ENCODE results near the gene ZFAND3.

The ZFAND3 gene

DNA sequence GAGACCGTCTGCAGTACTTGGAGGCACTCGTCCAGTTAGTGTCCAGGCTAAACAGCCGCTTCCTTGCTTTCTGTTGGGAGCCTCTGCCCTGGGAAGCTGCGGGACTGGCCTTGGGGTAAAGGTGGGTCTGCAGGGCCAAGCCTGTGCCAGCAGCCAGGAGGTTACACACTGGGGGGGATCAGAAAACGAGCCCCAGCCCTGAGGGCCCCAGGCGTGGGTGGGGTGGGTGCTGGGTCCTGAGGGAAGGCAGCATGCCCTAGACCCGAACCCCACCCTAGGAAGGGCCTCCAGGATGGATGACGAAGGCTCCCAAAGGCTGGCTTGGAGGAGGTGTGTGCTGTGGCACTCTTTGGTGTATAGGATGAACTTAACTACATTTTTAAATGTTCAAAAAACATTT is 335.2 kb downstream of the ZFAND3 start:
- no peak for DNase-seq (ENCODE audit: low read depth)

DNA sequence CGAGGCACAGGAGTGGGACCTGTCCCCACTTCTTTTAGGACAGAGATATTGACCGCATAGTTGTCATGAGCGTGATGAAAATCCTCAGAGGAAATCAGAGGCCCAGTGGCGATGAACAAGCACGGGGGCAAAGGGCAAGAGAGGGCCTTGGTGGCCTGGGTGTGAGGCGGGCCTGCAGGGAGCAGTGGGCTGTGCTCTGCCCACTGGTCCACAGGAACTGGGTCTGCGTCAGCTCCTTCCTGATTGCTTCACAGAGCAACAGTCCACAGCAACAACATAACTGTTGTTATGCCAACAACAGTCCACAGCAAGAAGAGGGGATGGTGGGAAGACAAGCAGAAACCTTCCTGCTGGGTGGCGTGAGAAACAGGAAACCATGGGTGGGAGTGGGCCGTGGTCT is 335.6 kb downstream of the ZFAND3 start:
- DNase-seq (ENCODE audit: low read depth): no peak

DNA sequence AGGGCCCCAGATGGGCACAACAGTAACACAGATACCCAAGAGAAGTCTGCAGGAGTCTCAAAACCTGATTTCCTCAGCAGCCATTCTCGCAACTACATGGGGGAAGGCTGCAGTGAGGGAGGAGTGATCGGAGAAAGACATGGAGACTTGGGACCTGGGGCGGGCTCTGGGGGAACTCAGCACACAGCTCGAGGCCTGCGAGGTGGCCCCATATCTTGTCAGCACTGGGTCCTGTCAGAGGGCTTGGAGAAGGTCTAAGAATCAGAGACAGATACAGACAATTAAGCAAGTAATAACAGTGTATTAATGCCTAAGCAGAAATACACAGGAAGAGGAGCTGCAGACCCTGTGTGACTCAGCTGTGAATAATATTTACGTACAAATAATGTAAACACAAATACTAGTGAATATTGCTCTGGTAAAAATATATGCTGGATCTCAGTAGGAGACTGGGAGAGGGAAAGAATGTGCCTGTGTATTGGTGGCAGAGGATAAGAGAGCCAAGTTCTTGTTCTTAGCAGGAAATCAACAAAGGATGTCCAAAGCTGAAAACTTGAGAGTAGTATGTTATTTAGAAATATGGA is 336.2 kb downstream of the ZFAND3 start:
- no peak for DNase-seq (ENCODE audit: low read depth)

- no peak for DNase-seq (ENCODE audit: low read depth)
Measured at GRCh38 chr6:38156818-38157565, 337.5 kb downstream of the ZFAND3 start.

DNA sequence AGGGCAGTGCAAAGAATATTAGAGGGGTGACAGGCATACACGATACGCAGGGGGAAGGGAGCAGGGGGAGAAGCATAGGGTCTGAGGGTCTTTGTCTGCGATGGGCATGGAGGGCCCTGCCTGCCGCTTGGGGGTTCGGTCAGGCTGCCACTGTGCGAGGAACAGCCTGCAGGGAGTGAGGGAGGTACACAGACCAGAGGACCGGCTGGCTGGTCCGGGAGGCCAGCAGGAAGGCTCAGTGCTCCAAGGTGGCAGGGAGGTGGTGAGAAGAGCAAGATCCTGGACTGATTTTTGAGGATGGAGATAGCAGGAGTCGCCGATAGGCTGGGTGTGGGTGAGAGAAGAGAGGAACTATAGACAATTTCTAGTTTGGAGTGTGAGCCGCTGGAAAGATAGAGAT is 338.4 kb downstream of the ZFAND3 start:
- DNase-seq (ENCODE audit: low read depth): no peak

DNA sequence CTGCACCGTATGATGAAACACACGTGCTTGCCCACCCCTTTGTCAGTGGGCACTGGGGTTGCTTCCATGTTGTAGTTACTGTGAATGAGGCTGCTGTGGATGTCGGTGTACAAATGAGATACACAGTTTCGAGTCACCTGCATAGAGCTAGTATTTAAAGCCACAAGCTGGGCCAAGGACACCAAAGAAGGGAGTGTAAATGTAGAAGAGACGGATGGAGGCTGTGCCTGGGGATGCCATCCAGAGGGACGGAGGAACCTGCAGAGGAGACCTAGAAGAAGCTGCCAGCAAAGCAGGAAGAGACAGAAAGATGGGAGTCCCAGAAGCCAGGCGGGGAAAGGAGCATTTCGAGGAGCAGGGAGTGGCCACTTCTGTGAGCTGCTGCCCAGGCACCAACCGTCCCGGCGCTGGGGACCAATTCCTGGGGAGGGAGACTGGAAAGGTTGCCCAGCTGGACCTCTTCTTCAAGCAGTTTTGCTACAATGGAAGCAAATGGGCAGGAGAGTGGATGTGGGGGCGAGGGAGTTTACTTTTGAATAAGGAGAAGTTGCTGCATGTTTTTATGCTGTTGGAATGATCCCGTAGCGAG is 339.3 kb downstream of the ZFAND3 start:
- DNase-seq (ENCODE audit: low read depth): no peak

- DNase-seq (ENCODE audit: low read depth): no peak
Measured at GRCh38 chr6:38159596-38159995, 340.1 kb downstream of the ZFAND3 start.

DNA sequence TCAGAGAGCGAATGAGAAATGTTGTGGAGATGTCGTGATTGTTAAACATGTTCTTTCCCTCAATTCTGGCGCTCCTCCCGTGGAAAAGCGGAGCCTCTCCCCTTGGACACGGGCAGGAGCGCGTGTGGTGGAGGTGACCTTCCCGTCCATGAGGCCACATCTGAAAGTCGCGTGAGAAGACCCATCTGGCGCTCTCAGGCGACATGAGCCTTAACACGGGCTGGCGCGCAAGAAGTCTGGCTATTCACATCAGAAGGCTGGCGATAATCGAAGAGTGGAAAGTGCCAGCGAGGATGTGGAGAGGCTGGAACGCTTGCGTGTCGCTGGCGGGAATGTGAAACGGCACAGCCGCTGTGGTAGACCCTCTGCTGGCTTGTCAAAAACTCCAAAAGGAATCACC is 341.3 kb downstream of the ZFAND3 start:
- DNase-seq (ENCODE audit: low read depth): no peak

- DNase-seq (ENCODE audit: low read depth): no peak
Measured at GRCh38 chr6:38161331-38161730, 341.8 kb downstream of the ZFAND3 start.

DNA sequence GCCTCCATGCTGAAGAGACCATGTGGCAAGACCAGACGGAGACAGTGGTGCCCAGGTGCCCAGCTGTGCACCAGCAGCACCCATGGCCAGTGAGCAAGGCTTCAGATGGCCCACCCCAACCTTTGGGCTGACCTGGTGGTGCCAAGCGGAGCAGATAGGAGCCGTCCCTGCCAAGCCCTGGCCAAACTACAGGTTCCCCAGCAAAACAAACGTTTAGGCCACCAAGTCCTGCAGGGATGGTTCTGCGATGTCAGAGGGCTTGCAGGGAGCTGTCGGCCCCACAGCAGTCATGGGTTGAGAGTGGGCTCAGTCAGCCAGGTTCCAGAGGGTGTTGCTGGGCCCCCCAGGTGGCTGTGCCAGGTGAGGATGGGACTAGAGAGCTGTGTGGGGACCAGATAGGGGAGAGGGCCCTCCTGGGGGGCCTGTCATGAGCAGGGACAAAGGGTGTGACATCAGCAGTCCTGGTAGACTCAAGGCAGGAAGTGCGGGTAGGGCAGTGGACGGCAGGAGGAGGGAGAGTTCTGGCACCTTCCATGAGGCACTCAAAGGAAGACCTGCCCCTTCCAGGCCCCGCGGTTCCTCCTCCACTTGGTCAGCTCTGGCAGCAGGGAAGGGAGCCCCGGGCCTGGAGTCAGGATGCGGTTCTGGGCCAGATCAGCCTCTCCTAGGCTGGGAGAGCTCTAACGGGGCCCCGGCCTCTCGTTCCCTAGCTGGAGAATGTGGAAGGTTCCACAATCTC is 342.4 kb downstream of the ZFAND3 start:
- no peak for DNase-seq (ENCODE audit: low read depth)

GRCh38 chr6:38162493-38163185 is 343.1 kb downstream of the ZFAND3 start:
- DNase-seq (ENCODE audit: low read depth): no peak

DNA sequence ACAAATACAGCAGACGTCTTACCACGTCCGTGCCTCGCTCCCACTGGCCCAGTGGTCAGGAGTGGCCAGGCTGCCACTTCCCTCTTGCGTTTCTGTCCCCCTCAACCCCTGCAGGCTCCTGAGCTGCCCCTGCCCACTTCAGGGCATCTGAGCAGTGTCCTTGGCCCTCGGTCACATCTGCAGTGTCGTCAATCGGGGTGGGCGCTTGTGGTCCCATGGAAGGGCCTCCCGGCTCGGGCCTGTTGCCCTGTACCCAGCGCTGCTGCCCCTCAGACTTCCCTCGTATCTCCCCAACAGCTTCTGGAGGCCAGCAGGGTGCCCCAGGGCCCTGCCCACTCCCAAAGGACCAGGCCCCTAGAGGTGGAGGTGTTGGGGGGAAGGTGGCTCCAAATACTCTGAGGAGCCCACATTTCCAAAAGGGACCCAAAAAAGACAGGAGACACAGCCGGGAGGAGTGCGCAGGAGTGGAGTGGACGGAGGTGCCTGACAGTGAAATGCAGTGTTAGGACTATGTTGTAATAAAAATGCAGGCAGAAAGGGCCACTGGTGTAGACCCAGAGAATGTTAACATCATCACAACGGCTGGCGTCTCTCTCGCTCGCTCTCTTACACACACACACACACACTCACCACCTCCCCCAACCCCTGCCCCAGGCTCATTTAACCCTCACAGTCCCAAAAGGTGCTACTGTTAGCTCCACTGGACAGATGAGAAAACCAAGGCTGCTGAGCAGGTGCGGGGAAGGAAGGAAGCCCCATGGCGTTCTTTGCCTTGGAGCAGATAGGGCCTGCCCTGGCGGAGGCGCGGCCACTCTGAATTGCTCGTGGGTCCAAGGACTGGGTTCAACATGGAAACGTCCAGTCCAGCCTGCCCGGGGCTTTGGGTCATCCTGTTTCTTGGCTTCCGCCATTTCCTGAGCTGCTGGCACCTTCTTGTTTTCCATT is 343.9 kb downstream of the ZFAND3 start:
- no peak for DNase-seq (ENCODE audit: low read depth)

DNA sequence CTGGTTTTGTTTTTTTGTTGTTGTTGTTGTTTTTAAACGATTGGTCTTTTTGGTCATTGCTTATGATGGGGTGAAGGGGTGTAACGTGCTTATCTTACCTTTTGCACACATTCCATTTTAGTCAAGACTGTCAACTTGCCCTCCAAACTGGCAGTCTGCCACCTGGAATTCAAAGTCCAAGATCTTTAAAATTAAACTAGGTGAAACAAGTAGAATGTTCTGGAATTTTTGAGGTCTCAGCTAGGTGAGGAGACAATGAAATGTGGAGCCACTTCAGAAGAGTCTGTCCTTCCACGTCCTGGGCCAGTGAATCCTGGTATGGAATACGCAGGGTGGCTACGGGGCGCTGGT is 344.6 kb downstream of the ZFAND3 start:
- no peak for DNase-seq (ENCODE audit: low read depth)

GRCh38 chr6:38164671-38165108 is 345.2 kb downstream of the ZFAND3 start:
- DNase-seq (ENCODE audit: low read depth): no peak

GRCh38 chr6:38166411-38167240 is 347.1 kb downstream of the ZFAND3 start:
- no peak for DNase-seq (ENCODE audit: low read depth)

DNA sequence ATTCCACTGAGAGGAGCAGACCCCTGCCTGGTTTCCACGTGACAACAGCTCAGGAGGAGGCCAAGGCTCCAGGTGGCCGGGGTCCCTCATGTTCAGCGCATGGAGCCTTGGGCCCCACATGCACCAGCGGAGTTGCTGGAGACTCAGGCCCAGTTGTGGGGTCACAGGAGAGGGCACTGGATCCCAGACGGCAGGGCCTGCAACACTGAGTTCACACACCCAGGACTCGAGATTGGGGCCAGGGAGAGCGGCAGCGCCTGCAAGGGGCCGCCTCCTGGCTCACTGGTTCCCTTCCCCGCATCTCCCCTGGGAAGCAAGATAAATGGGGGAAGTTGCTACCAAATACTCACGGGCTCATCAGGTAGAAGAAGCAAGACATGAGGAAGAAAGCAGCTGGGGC is 348.1 kb downstream of the ZFAND3 start:
- no peak for DNase-seq (ENCODE audit: low read depth)

DNA sequence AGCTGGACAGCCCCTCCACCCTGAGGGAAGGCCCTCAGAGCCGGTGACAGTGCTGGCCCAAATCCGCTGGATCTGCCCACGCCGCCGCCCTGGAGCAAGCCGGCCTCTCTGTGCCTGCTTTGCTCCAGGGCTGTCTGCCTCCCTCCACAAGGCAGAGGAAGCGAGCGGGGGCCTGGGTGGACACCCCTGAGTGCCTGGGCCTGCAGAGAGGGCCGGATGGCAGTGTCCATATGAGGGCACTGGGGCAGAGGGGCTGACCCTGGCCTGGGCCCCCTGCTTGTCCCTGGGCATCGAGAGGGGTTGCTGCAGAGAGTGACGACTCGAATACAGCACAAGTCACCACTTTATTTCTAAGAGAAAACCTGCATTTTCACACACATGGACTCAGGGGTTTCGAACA is 348.6 kb downstream of the ZFAND3 start:
- DNase-seq (ENCODE audit: low read depth): no peak

GRCh38 chr6:38168699-38169098 is 349.2 kb downstream of the ZFAND3 start:
- no peak for DNase-seq (ENCODE audit: low read depth)

GRCh38 chr6:38169221-38169976 is 349.9 kb downstream of the ZFAND3 start:
- no peak for DNase-seq (ENCODE audit: low read depth)
